Astrocyte of the hippocampus (primary cell): ENCODE results near the gene HEPHL1.

Experiments used
- DNase-seq: peaks from one replicate; pipeline ENCODE4 v3.0.0; 2011; ENCODE audit warnings: low read depth, low spot score

The HEPHL1 gene

GRCh38 chr11:94129512-94130297, 108.6 kb downstream of the HEPHL1 start:
- DNase-seq: peak; percentile 42

GRCh38 chr11:94130298-94131046, 109.3 kb downstream of the HEPHL1 start:
- no peak for DNase-seq

GRCh38 chr11:94131047-94131717, 110.0 kb downstream of the HEPHL1 start:
- no peak for DNase-seq

GRCh38 chr11:94131718-94132115, 110.6 kb downstream of the HEPHL1 start:
- peak; percentile 43 for DNase-seq

GRCh38 chr11:94132152-94132558, 111.0 kb downstream of the HEPHL1 start:
- peak; percentile 84 for DNase-seq

- DNase-seq: no peak
Measured at GRCh38 chr11:94132823-94133408, 111.8 kb downstream of the HEPHL1 start.

- DNase-seq: no peak
Measured at GRCh38 chr11:94133752-94134151, 112.6 kb downstream of the HEPHL1 start.

- peak; percentile 89 for DNase-seq
Measured at GRCh38 chr11:94134651-94135512, 113.7 kb downstream of the HEPHL1 start.

- no peak for DNase-seq
Measured at GRCh38 chr11:94139416-94139815, 118.3 kb downstream of the HEPHL1 start.

- no peak for DNase-seq
Measured at GRCh38 chr11:94140154-94140655, 119.1 kb downstream of the HEPHL1 start.

- no peak for DNase-seq
Measured at GRCh38 chr11:94141511-94142307, 120.6 kb downstream of the HEPHL1 start.

- DNase-seq: no peak
Measured at GRCh38 chr11:94142308-94143281, 121.4 kb downstream of the HEPHL1 start.

GRCh38 chr11:94144216-94144615, 123.1 kb downstream of the HEPHL1 start:
- no peak for DNase-seq

GRCh38 chr11:94144664-94145063, 123.5 kb downstream of the HEPHL1 start:
- DNase-seq: no peak

- no peak for DNase-seq
Measured at GRCh38 chr11:94145431-94145830, 124.3 kb downstream of the HEPHL1 start.

GRCh38 chr11:94145916-94146315, 124.8 kb downstream of the HEPHL1 start:
- DNase-seq: no peak

GRCh38 chr11:94147433-94147845, 126.3 kb downstream of the HEPHL1 start:
- DNase-seq: no peak

GRCh38 chr11:94148189-94148588, 127.0 kb downstream of the HEPHL1 start:
- no peak for DNase-seq
